ENCODE results near the gene SHE.
"Not testable (repeated sequence)": the region's sequence is repeated elsewhere in the genome, so short reads cannot be mapped to it uniquely, and the experiment has no call there.

DNA sequence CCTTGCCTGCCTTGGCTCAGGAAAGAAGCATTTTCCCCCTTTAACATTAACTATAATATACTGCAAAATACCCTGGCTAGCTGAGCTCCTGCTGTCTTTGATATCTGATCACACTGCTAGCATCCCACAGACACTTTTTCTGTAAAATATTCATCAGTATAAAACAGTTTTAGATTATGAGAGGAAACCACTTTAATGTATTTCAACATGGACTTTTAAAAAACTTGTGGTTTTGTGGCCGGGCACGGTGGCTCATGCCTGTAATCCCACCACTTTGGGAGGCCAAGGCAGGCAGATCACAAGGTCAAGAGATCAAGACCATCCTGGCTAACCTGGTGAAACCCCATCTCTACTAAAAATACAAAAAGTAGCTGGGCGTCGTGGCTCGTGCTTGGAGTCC is 15.5 kb downstream of the SHE start:
- not testable (repeated sequence) for TF ChIP-seq POLR2A (IDR thresholded peaks at IDR 0.05; ENCODE audit: low read depth, low read length); POLR2AphosphoS5 (IDR thresholded peaks at IDR 0.05; ENCODE audit: low read depth, low read length); TAF1 (IDR thresholded peaks at IDR 0.05; ENCODE audit: borderline replicate concordance, low read depth, low read length)
